Right lobe of liver (tissue), 4 donors: Measurements from ENCODE around the gene DES.

Experiments used
- POLR2A ChIP-seq: fragments of 450-650 bp; IDR thresholded peaks from one replicate; pipeline ENCODE4 v1.6.1; 2017; ENCODE audit warnings: antibody characterized with exemption, mild to moderate bottlenecking
- TF ChIP-seq, protein P1 (sequence below), 4 donors: fragments of 200-600 bp in 3 of 4; fragments of 450-650 bp in 1 of 4; IDR thresholded peaks; one replicate each; pipeline versions ENCODE4 v1.5.1 to v1.8.0; 2016 to 2022; ENCODE audit warnings: antibody characterized with exemption in 4 of 4, mild to moderate bottlenecking in 2 of 4
- donor health status: DM: no; HTN: no; CAD: no.
- donor health status: DM: no; HTN: no; CAD: no.
- donor health status: DM: no; HTN: yes; CAD: no.

DNA sequence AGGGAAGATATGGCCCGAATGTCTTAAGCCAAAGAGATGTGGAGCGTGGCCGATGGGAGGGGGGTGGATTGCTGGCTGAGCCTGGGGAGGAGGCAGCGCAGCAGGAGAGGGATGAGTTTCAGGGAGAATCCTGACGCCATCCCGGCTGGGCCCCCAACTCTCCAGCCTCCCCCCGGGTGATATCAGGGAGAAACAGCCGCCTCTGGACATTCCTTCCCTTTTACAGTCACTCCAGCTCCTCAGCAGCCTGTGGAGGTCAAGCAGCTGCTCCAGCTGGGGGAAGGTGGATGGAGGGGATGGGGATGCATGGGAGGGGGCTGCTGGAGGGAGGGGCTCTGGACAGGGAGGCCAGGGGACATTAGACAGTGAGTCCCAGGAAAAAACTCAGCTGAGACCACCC lies 9.5 kb upstream of the DES start:
- TF ChIP-seq, protein P1, sequence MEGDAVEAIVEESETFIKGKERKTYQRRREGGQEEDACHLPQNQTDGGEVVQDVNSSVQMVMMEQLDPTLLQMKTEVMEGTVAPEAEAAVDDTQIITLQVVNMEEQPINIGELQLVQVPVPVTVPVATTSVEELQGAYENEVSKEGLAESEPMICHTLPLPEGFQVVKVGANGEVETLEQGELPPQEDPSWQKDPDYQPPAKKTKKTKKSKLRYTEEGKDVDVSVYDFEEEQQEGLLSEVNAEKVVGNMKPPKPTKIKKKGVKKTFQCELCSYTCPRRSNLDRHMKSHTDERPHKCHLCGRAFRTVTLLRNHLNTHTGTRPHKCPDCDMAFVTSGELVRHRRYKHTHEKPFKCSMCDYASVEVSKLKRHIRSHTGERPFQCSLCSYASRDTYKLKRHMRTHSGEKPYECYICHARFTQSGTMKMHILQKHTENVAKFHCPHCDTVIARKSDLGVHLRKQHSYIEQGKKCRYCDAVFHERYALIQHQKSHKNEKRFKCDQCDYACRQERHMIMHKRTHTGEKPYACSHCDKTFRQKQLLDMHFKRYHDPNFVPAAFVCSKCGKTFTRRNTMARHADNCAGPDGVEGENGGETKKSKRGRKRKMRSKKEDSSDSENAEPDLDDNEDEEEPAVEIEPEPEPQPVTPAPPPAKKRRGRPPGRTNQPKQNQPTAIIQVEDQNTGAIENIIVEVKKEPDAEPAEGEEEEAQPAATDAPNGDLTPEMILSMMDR (IDR thresholded peaks at IDR 0.05) = no peak
- no peak for TF ChIP-seq POLR2A
